IPS DF 6.9 (cell line): ENCODE results near the gene TLE6.

Experiments used
- DNase-seq: peaks from one replicate; pipeline ENCODE4 v3.0.0-alpha.2; 2013; ENCODE audit warnings: low read depth, low spot score
- H3K27ac ChIP-seq: one replicate; pipeline ENCODE4 v1.5.1; 2013; ENCODE audit warnings: low read length, control low read depth
- H3K27me3 ChIP-seq: 2 replicates; pipeline ENCODE4 v1.6.1; 2013; ENCODE audit warnings: mild to moderate bottlenecking, low read length; ENCODE audit not compliant: control insufficient read depth, insufficient read depth
- H3K36me3 ChIP-seq: 2 replicates; pipeline ENCODE4 v1.6.1; 2013; ENCODE audit warnings: low read length; ENCODE audit not compliant: control insufficient read depth, insufficient read depth
- H3K4me1 ChIP-seq: 2 replicates; pipeline ENCODE4 v1.6.1; 2013; ENCODE audit warnings: low read length; ENCODE audit not compliant: control insufficient read depth, insufficient read depth
- H3K4me3 ChIP-seq: 2 replicates; pipeline ENCODE4 v1.5.1; 2013; ENCODE audit warnings: mild to moderate bottlenecking, low read length
- H3K9me3 ChIP-seq: 2 replicates; pipeline ENCODE4 v1.6.1; 2013; ENCODE audit warnings: low read length, inconsistent platforms; ENCODE audit not compliant: control insufficient read depth, insufficient read depth
- WGBS: extraction: QIAGEN DNeasy Blood & Tissue Kit; methylation state at CpG from one replicate; pipeline ENCODE4 v1.1.7; 2013; ENCODE audit warnings: mixed read lengths, missing lambda C conversion rate; ENCODE audit not compliant: insufficient read length, insufficient coverage; 5-methylcytosine and 5-hydroxymethylcytosine counted together

Gene TLE6

DNA sequence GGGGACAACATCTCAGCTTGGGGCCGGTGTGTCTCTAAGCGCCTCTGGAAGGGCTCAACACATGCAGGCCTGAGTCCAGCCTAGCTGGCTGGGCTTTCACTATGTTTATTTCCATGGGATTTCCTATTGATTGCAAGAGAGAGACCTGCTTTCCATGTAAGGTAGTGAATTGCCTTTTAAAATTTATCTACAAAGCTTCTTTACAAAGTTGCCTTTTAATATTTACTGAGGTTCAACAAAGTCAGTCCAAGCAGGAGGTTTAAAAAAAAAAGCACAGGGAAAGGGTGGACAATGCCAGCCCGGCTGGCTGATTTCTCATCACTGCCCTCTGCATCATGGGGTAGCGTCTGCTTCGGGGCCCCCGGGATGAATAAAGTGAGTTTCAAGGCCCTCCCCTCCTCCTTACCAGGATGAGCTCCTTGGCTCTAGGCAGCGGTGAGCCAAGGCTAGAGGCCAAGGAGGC is 35.9 kb downstream of the TLE6 start:
- no CpG with 5 or more reads among the region's 7 CpGs for WGBS
- peaks cover 1% of the 10 kb centered on the region; the same call in 1 of the 2 replicates for H3K4me1 ChIP-seq

GRCh38 chr19:3014135-3014534 is 36.8 kb downstream of the TLE6 start:
- H3K4me3 ChIP-seq: no peak overlapping the region
- H3K27me3 ChIP-seq: no peaks in the 10 kb centered on the region
- H3K27ac ChIP-seq: no peak overlapping the region
- WGBS: no CpG with 5 or more reads among the region's 8 CpGs
- no peak for DNase-seq
- no peaks in the 10 kb centered on the region for H3K9me3 ChIP-seq
- H3K36me3 ChIP-seq: 0 out of 2 replicates have a peak, but pooled peaks cover 2% of the 10 kb centered on the region
- peaks cover 1% of the 10 kb centered on the region; the same call in 1 of the 2 replicates for H3K4me1 ChIP-seq

More for the DNA sequence above, 35.9 kb downstream of the TLE6 start:
- H3K27ac ChIP-seq: no peak overlapping the region
- DNase-seq: no peak
- H3K27me3 ChIP-seq: no peaks in the 10 kb centered on the region
- 0 out of 2 replicates have a peak, but pooled peaks cover 2% of the 10 kb centered on the region for H3K36me3 ChIP-seq
- no peaks in the 10 kb centered on the region for H3K9me3 ChIP-seq
- H3K4me3 ChIP-seq: no peak overlapping the region

- peaks cover 1% of the 10 kb centered on the region; the same call in 1 of the 2 replicates for H3K4me1 ChIP-seq
- H3K27me3 ChIP-seq: no peaks in the 10 kb centered on the region
- no peak for DNase-seq
- no peak overlapping the region for H3K4me3 ChIP-seq
- WGBS: no CpG with 5 or more reads among the region's 22 CpGs
- H3K9me3 ChIP-seq: no peaks in the 10 kb centered on the region
- H3K27ac ChIP-seq: no peak overlapping the region
- 0 out of 2 replicates have a peak, but pooled peaks cover 2% of the 10 kb centered on the region for H3K36me3 ChIP-seq
These were observed 38.0 kb downstream of the TLE6 start for GRCh38 chr19:3015126-3016057.

GRCh38 chr19:3017923-3018322 is 40.6 kb downstream of the TLE6 start:
- Histone ChIP-seq H3K27me3 (no peaks in the 10 kb centered on the region), H3K36me3 (0 out of 2 replicates have a peak, but pooled peaks cover 2% of the 10 kb centered on the region), H3K27ac (no peak overlapping the region), H3K4me1 (peaks cover 1% of the 10 kb centered on the region; the same call in 1 of the 2 replicates), H3K9me3 (no peaks in the 10 kb centered on the region), H3K4me3 (no peak overlapping the region)
- DNase-seq: no peak
- no CpG with 5 or more reads among the region's 7 CpGs for WGBS

GRCh38 chr19:3019211-3019854 is 42.0 kb downstream of the TLE6 start:
- H3K4me3 ChIP-seq: no peak overlapping the region
- no peaks in the 10 kb centered on the region for H3K27me3 ChIP-seq
- no peak for DNase-seq
- WGBS: no CpG with 5 or more reads among the region's 28 CpGs
- H3K9me3 ChIP-seq: no peaks in the 10 kb centered on the region
- H3K36me3 ChIP-seq: no peaks in the 10 kb centered on the region
- no peak overlapping the region for H3K27ac ChIP-seq
- H3K4me1 ChIP-seq: no peaks in the 10 kb centered on the region

- Histone ChIP-seq H3K27me3 (no peaks in the 10 kb centered on the region), H3K4me3 (no peak overlapping the region), H3K4me1 (peaks cover 5% of the 10 kb centered on the region), H3K9me3 (no peaks in the 10 kb centered on the region), H3K27ac (no peak overlapping the region), H3K36me3 (no peaks in the 10 kb centered on the region)
- no peak for DNase-seq
- no CpG with 5 or more reads among the region's 18 CpGs for WGBS
These were observed 43.1 kb downstream of the TLE6 start for GRCh38 chr19:3020321-3020960.

DNA sequence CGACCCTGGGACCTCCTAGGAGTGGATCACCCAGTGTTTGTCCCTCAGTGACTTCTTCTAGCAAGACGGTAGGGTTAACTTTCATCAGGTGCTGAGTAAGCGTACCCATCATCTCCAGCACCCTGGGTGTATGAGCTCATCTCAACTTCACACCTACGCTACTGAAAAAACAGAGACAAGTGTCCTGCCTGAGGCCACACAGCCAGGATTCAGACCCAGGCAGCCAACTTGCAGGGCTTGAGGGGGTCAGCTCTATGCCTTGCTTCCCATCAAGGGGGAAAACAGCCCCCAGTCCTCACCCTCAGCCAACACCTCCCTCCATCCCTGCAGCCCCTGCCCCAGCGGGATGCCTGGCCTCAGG is 47.1 kb downstream of the TLE6 start:
- H3K27ac ChIP-seq: no peak overlapping the region
- DNase-seq: no peak
- peaks cover 8% of the 10 kb centered on the region for H3K4me1 ChIP-seq
- no peak overlapping the region for H3K4me3 ChIP-seq
- WGBS: no CpG with 5 or more reads among the region's 5 CpGs
- no peaks in the 10 kb centered on the region for H3K9me3 ChIP-seq
- H3K27me3 ChIP-seq: no peaks in the 10 kb centered on the region
- no peaks in the 10 kb centered on the region for H3K36me3 ChIP-seq

DNA sequence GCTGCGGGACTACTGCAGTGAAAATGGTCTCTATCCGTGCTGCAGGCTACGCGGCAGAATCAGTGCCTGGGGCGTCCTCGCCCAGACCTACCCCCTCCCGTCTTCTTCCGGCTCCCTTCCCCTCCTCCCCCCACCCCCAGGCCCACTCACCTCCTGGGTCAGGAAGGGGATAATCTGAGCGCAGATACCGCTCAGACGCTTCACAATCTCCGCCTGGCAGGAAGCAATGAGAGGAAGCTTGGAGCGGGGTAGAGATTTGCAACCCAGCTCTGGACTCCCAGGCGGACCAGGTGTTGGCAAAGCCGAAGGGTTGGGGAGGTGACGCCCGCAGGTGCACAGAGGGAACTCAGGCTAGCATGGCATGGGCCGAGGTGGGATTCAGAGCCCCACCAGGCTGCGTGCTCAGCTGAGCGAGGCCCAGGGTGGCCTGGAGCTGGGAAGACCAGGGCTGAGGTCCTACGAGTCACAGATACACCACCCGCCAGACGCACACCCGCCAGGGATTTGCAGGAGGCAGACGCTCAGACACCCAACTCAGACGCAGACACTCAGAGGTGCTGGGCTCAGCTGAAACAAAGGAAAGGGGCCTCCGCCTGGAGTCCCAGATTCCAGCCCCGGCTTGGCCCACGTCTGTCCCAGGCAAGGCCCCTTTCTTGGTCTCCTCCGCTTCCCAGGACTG is 47.6 kb downstream of the TLE6 start:
- no peak overlapping the region for H3K27ac ChIP-seq
- H3K4me1 ChIP-seq: peaks cover 8% of the 10 kb centered on the region
- H3K9me3 ChIP-seq: no peaks in the 10 kb centered on the region
- no CpG with 5 or more reads among the region's 30 CpGs for WGBS
- H3K36me3 ChIP-seq: no peaks in the 10 kb centered on the region
- H3K4me3 ChIP-seq: no peak overlapping the region
- no peak for DNase-seq
- H3K27me3 ChIP-seq: peaks cover under 1% of the 10 kb centered on the region; the same call in 1 of the 2 replicates

DNA sequence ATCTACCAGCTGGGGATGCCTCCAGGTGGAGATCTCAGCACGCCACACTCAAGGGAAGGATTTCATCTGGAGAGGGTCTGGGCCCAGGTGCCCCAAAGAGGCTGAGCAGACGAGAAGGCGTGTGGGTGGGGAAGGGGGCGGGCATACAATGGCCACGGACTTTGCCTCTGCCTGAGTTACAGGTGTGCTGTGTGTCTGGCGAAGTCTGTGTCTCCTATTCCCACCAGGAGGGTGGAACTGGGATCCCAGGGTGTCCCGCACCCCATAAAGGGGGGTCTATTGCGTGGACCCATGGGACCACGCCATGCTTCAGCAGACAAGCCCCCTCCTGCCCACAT is 48.2 kb downstream of the TLE6 start:
- Histone ChIP-seq H3K27ac (no peak overlapping the region), H3K9me3 (no peaks in the 10 kb centered on the region), H3K4me3 (no peak overlapping the region), H3K4me1 (peaks cover 8% of the 10 kb centered on the region), H3K36me3 (no peaks in the 10 kb centered on the region), H3K27me3 (peaks cover 1% of the 10 kb centered on the region; the same call in 1 of the 2 replicates)
- no peak for DNase-seq
- no CpG with 5 or more reads among the region's 9 CpGs for WGBS

- Histone ChIP-seq H3K4me3 (no peak overlapping the region), H3K36me3 (no peaks in the 10 kb centered on the region), H3K9me3 (no peaks in the 10 kb centered on the region), H3K27ac (no peak overlapping the region), H3K4me1 (peaks cover 8% of the 10 kb centered on the region), H3K27me3 (peaks cover 1% of the 10 kb centered on the region; the same call in 1 of the 2 replicates)
- no peak for DNase-seq
- no CpG with 5 or more reads among the region's 1 CpG for WGBS
These were observed 49.4 kb downstream of the TLE6 start for GRCh38 chr19:3026768-3027167.
